HG03378 (cell line): ENCODE data around the gene TP53I3.
"Not testable (repeated sequence)": the region's sequence is repeated elsewhere in the genome, so short reads cannot be mapped to it uniquely, and the experiment has no call there.

ENCODE experiments used
- ATAC-seq: cut with Tn5 transposase; IDR thresholded peaks from one replicate; pipeline ENCODE4 v1.9.1; 2021; ENCODE audit warnings: mild to moderate bottlenecking, moderate library complexity; ENCODE audit not compliant: unreplicated experiment

TP53I3 gene

GRCh38 chr2:24055750-24056149, 28.9 kb downstream of the TP53I3 start:
- ATAC-seq = no peak

- ATAC-seq = no peak
Observed at GRCh38 chr2:24054366-24055010, 30.1 kb downstream of the TP53I3 start.

- ATAC-seq = no peak
Observed at GRCh38 chr2:24052951-24053350, 31.7 kb downstream of the TP53I3 start.

GRCh38 chr2:24051833-24052232, 32.8 kb downstream of the TP53I3 start:
- no peak for ATAC-seq

GRCh38 chr2:24050041-24050979, 34.3 kb downstream of the TP53I3 start:
- no peak for ATAC-seq

- ATAC-seq = no peak
Observed at GRCh38 chr2:24049485-24050021, 35.1 kb downstream of the TP53I3 start, which contains the start of gene FKBP1B. Gene FKBP1B (plus strand): TSS chr2:24049741. CDS start chr2:24049850, 109 bp downstream.

- ATAC-seq = no peak
Observed at GRCh38 chr2:24048769-24049484, 35.7 kb downstream of the TP53I3 start.

GRCh38 chr2:24047703-24048033, 37.0 kb downstream of the TP53I3 start:
- no peak for ATAC-seq

- peak; percentile 98 for ATAC-seq
Observed at GRCh38 chr2:24046930-24047702, 37.5 kb downstream of the TP53I3 start, which contains the start of gene WDCP. Gene WDCP (minus strand): TSS chr2:24047391. CDS start chr2:24039494, 7,897 bp downstream.

- ATAC-seq = no peak
Observed at GRCh38 chr2:24046599-24046929, 38.1 kb downstream of the TP53I3 start.

GRCh38 chr2:24045511-24046508, 38.8 kb downstream of the TP53I3 start:
- no peak for ATAC-seq

GRCh38 chr2:24043133-24043532, 41.5 kb downstream of the TP53I3 start:
- not testable (repeated sequence) for ATAC-seq

GRCh38 chr2:24040511-24040910, 44.1 kb downstream of the TP53I3 start:
- no peak for ATAC-seq

- ATAC-seq = no peak
Observed at GRCh38 chr2:24038786-24039499, 45.7 kb downstream of the TP53I3 start.
